Upper lobe of left lung (tissue), 4 donors: ENCODE data around the gene CDKAL1.

Source experiments
- CTCF ChIP-seq, 6 experiments: fragments of 450-650 bp in 4 of 6; fragments of 200-600 bp in 2 of 6; sonication (generic) in 2 of 6; IDR thresholded peaks; one replicate each; pipeline ENCODE4 v1.5.1; 2016 to 2019; ENCODE audit warnings: antibody characterized with exemption in 6 of 6
- POLR2A ChIP-seq, 4 donors: fragments of 450-650 bp; IDR thresholded peaks; one replicate each; pipeline ENCODE4 v1.5.1; 2016 to 2017; ENCODE audit warnings: antibody characterized with exemption in 4 of 4, mild to moderate bottlenecking in 2 of 4
- POLR2AphosphoS5 ChIP-seq, 2 donors: sonication (generic); formaldehyde crosslinking; IDR thresholded peaks; one replicate each; pipeline ENCODE4 v1.5.1; 2017; ENCODE audit warnings: antibody characterized with exemption in 2 of 2

- TF ChIP-seq CTCF (IDR thresholded peaks at IDR 0.05) = no peak
- TF ChIP-seq POLR2A (IDR thresholded peaks at IDR 0.05) = no peak
- TF ChIP-seq POLR2AphosphoS5 (IDR thresholded peaks at IDR 0.05) = no peak
Observed at GRCh38 chr6:20664250-20664649, 130.0 kb downstream of the CDKAL1 start.
